ENCODE data around the gene MPPED1.

- TF ChIP-seq POLR2AphosphoS5 (IDR thresholded peaks at IDR 0.05) (no peak), POLR2A (IDR thresholded peaks at IDR 0.05) (no peak)
Measured at GRCh38 chr22:43448048-43448447, 36.2 kb downstream of the MPPED1 start.
